HG02588 (cell line): ENCODE data around the gene DOCK9.

Source experiments
- ATAC-seq: cut with Tn5 transposase; IDR thresholded peaks from one replicate; pipeline ENCODE4 v1.9.1; 2021; ENCODE audit warnings: mild to moderate bottlenecking, moderate library complexity; ENCODE audit not compliant: unreplicated experiment

The DOCK9 gene

DNA sequence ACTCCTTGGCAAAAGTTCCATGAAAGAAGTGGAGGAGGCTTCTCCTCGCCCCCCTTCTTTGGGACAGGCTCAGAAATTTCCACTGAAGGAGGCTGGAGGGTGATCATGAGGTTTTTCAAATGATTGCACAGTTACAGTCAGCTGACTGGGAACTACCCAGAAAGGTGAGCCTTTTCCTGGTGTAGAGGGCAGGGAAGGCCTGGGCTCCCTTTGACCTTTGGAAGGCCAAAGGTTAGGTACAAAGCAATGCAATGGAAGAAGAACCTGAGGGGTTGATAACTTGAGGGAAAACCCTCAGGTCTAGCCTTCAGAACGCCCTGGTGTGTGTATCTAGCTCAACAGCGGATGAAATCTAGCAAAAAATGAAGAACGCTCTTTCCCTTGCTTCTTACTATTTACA is 175.3 kb downstream of the DOCK9 start:
- no peak for ATAC-seq

DNA sequence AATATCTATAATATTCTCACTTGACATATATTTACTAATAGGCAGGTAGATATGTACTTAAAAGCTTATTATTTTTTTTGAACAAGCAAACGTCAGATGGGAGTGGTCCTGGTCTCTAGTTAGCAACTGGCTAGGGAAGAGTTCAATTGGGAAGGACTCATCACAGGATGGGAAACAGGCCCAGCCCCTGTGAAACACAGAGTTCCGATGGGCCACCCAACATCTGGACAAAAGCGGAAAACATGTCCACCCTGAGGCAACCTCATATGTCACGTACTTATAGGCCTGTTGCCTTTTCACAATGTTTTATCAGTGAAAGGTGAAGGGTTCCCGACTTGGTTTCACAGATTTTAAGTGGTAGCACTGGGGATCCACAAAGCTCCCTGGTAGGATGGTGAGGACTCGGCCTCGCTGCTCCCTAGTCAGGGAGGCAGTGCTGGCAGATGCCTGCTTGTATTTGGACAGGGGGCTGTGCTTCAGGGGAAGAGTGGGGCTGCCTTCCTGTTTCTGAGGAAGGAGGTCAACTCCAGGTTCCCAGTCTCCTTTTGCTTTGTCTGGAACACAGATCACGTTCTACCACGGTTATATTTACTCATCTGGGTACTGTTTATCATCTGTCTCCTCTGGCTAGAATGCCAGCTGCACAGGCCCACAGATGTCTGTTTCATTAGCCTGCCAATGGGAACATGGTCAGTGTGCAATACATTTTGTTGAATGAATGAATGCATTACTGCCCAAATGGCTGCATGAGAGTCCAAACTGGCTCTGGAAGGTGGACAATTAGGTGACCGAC is 176.0 kb downstream of the DOCK9 start:
- ATAC-seq: no peak

DNA sequence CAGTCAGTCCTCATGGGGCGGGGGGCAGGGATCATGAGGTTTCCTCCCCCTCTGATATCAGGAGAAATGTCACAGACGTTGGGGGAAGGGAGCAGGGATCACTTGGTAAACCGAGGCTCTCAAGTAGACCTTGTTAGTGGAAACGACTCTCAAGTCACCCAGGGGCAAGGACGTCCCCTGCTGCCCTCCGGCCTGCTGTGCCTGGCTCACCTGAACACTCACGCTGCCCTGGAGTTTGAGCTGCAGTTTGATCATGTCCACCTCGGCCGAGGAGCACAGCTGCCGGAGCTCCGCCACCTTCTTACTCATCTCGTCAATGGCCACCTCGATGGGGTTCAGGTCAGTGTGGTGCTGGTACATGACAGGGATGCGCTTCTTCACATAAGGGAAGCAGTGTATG is 177.8 kb downstream of the DOCK9 start:
- ATAC-seq: no peak

DNA sequence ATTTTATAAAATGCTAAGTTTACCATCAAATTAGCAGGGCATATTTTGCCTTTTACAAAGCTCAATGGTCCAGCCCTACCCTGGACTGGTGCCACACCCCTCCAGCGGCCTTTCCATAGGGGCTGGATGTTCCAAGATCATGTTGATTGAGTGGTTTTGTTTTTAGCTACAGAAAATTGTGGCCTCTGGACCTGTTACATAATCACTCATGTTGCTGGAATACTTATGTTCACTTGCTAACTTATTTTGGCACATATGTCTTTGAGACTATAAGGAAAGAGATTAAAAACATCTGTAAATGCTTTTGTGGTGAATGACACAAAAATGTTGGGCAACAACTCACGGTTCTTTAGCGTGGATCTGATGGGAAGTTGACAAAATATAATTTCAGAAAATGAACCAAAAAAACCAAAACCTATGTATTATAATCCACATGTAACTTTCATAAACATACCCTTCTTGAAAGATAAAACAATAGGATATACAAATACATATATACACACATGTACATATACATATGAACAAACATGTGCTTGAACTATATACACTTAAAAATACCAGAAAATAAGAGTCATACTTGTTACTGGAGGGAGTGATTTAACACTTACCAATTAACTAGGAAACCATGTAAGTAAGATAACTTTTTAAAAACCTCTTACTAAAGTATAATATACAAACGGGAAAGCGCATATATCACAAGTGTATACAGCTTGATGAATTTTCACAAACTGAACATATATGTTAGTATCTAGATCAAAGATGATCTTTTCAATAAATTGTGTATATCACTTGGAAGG is 178.8 kb downstream of the DOCK9 start:
- no peak for ATAC-seq

DNA sequence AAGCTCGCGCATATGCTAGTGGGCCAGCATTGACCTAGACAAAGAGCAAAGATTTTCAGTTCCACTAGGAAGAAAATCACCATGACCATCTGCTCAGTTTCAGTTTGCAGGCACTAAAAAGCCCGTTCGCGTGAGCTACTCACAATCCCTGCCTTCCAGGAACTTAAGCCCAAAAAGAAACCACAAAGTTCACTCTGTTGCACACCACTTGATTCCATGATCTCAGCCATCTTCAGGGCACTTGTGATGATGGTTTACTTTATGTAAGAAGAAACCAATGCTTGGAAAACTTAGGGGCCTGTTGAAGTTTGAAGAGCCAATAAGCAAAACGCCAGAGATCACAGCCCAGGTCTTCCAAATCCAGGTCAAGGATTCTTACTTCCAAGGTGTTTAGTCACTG is 180.4 kb downstream of the DOCK9 start:
- ATAC-seq: no peak

DNA sequence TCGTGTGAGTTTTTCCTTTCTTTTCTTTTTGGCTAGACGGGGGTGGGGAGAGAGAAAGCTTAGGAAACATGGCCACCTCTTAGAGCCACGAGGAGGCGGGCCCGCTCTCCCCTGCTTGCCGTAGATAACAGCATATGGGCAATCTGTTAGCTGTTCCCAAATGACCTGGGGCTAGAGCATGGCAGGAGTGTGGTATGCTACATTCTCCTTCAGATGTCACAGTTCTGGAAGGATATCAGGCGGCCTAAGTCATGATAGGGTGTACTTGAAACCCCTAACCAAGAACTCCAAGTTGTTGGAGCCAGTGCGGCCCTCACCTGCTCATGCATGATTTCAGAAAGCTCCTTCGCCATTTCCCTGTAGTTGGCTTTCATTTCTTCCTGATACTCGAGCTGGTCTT is 181.1 kb downstream of the DOCK9 start:
- no peak for ATAC-seq

DNA sequence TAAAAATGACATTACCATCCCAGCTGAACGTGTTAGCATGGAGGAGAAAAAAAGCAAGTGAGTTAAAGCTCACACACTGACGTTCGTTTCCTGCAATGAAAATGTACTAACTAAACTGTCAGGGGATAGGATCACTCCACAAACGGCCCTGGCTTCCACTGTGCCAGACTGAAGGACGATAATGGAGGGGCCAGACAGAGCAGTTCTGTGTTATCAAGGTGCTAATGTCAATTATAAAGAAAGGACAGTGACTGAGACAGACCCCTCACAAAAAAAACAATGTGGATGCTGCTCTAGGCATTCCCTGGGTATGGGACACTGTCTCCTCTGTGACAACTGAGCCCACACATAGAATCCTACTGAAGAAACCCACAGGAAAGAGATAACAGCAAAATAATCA is 181.7 kb downstream of the DOCK9 start:
- no peak for ATAC-seq

DNA sequence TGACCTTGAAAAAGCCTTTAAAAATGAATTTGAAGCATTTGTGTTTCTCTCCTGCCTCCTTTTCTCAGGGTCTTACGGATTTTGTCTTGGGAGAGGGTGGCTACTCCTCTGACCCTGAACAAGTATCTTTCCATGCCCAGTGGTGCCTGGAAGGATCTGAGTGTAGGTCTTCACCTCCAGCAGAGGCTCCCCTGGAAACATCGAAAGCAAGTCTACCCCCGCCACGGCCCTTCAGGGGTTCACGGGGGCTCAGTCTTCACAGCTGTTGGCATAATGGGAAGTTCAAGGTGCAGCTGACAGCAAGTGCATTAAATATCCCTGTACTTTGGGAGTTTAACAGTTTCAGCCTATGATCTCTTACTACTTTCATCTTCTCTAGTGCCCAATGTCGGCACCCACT is 182.6 kb downstream of the DOCK9 start:
- ATAC-seq: no peak

DNA sequence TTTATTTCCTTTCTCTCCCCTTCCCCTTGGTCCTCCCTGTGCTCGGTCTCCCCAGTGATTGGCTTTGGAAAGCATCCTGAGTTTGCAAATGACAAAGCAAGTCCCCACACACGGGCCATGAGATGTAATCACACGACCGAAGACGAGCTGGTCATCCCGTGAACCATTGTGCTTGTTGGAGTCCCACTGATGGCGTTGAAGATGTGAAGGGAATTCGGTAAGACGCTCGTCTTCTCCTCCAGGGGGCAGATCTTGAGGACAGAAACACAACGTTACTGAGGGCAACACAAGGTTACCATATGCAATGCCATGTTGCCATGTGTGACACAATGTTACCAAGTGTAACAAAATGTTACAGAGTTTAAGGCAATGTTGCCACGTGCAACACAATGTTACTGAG is 183.4 kb downstream of the DOCK9 start:
- no peak for ATAC-seq

DNA sequence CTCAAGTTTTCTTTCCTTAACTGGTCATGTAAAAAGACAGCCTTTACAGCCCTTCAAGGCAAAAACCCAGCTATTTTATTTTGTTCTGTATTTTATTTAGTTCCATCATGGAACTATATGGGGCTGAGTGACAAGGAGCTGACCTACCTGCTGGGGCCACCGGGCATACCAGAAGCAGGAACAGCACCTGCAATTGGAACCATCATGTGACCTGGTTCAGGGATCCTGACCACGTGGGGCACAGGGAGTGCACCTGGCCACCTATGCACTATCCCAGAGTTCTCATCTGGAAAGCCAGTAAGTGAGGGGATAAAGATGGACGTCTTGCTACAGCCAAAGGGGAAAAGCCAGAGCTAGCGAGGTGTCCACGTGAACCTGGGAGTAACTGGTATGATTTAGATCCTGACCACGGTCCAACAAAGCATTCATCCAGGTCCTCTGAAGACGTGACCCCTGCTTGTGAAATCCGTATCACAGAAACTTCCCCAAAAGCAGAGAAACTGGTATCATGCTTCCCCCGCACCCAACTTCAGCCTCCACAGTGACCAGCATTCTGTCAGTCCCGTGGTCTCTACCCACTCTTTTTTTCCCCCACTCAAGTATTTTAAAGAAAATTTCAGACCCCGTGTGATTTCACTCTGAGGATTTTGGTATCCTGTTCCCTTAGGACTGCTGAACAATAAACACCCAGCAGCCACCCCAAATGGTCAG is 184.9 kb downstream of the DOCK9 start:
- no peak for ATAC-seq

DNA sequence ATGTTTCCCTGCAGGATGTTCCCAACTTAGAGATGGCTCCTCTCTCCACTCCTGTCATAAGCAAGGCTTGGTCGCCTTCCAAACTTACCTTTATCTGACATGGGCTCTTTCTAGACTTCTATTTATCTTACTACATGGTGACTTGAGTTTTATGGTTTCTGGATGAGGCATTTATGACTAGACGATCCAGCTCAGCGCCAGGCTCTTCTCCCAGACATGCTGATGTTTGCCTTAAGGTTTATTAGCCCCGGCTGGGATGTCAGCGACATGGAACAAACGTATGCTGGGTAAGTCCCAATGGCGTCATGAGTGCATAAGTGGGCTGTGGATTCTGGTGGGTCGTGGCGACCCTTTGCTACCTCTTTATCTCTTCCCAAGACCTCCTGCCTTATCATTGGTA is 185.5 kb downstream of the DOCK9 start:
- ATAC-seq: no peak

DNA sequence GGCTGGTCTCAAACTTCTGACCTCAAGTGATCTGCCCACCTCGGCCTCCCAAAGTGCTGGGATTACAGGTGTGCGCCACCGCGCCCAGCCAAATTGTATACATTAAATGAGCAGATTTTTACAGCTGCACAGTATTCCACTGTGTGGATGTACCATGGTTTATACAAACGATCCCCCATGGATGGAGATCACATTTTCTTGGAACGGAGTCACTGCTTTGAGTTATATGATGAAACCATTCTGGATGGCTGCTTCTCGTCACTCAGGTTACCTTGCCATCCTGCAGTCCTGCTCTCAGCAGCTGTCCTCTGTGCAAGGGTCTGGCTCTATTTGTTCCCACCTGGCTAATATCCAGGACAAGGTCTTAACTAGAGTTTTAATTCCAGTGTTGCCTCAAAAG is 186.3 kb downstream of the DOCK9 start:
- ATAC-seq: no peak

DNA sequence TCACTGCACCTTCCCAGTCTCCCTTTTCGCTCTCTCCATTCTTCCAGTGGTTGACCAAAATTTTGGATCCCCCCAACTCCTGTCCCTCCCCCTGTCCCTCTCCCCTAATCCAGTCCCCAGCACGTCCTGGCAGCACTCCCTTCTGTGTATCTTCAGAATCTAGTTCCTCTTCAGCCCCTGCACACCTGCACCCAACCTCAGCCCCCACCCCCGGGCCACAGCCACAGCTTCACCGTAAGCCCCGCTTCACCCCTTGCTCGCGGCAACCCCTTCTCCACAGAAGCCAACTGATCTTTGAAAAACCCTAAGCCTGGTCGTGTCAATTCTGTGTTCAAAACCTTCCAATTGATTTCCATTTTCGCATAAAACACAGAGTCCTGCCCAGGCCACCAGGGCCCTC is 189.9 kb downstream of the DOCK9 start:
- no peak for ATAC-seq

DNA sequence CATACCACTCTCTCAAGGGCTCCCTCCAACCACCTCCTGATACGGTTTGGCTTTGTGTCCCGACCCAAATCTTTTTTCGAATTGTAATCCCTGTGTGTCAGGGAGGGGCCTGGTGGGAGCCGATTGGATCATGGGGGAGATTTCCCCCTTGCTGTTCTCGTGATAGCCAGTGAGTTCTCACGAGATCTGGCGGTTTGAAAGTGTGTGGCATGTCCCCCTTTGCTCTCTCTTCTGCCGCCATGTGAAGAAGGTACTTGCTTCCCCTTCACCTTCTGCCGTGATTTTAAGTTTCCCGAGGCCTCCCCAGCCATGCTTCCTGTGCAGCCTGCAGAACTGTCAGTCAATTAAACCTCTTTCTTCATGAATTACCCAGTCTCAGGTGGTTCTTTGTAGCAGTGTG is 190.7 kb downstream of the DOCK9 start:
- no peak for ATAC-seq

DNA sequence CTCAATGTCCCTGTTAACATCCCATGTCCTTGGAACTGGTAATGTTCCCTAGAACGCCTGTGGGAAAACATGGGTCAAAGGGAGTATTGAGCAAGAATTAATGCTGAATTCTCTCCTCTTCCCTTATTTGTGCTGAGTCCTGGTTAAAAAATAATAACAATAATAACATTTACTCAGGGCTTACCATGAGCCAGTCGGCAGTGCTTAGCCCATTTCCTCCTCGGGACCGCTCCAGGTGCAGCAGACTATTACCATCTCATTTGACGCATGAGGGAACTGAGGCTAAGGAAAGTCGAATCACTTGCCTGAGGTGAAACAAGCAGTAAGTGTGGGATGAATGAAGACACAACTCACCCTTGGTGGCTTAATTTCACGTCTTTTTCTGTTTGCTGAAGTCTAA is 191.8 kb downstream of the DOCK9 start:
- no peak for ATAC-seq

DNA sequence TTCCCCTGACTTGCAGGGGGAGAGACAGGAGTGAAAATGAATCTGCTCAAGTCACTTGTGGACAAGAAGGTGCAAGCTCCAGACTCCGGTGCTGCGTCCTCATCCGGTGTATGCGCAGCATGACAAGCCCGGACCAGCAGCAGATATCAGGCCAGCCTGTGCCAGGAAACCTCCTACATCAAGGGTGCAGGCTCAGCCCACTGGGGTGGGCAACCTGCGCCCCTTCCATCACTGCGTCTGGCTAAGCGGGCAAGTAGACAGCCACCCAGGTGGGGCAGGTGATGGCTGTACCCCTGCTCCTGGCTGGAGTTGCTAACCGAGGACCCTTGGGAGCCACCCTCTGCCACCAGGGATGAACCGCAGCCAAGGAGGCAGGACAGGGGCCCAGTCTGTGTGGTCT is 192.5 kb downstream of the DOCK9 start:
- no peak for ATAC-seq

DNA sequence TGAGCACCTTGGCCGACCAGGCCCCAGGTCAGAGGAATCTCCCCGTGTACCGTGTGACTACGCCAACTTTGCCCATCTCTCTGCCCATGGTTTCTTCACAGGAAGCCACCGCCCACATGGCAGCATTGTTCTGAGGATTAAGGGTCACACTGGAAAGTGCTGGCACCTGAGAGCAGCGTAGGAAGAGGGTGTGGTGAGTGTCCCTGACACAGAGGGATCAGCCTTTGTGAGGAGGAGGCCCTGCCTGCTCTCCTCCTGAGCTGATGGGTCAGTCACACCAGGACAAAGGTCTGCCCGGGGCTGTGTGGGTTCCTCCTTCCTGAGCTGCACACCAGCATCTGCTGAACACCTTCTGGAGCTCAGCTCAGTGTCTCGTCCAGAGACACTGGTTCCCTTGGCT is 193.2 kb downstream of the DOCK9 start:
- no peak for ATAC-seq

DNA sequence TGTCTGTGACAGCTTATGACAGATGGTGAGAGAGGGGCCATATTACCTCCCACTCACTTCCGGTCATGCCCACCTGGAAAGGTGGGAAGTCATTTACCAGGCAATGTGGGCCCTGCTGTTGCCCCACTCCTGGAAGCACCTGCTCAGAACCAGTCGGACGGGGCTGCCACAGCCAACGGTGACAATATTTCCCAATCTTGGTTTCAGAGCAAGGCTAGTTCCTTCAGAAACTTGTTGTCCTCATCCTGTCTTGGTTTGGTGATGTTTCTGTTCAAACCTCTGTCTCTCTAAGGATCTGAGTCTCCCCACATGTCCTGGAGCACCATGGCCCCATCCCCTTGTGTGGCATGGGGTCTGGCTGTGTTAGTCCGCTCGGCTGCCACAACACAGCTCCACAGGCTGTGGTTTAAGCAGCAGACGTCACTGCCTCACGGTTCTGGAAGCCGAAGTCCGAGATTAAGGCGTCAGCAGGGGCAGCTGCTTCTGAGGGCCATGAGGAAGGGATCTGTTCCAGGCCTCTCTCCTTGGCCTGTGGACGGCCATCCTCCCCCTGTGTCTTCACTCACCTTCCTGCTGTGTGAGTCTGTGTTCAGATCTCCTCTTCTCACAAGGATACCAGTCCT is 193.9 kb downstream of the DOCK9 start:
- ATAC-seq: no peak

DNA sequence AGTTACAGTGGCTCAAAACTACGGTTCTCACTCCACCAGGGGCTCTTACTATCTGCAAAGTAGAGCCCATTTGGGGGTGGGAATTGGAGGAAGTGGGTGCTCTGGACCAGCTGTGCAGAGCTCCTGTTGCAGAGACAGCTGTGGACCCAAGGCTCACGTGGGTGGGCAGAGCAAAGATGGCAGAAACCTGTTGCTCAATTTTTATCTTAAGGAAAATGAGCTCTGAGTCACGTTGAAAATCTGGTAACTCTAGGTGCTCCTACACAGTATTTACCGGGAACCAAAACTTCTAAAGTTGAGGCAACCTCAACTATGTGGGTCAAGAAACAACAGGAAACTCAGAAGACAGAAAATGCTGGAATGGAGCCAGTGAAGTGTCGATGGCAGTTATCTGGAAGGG is 195.2 kb downstream of the DOCK9 start:
- ATAC-seq: no peak

DNA sequence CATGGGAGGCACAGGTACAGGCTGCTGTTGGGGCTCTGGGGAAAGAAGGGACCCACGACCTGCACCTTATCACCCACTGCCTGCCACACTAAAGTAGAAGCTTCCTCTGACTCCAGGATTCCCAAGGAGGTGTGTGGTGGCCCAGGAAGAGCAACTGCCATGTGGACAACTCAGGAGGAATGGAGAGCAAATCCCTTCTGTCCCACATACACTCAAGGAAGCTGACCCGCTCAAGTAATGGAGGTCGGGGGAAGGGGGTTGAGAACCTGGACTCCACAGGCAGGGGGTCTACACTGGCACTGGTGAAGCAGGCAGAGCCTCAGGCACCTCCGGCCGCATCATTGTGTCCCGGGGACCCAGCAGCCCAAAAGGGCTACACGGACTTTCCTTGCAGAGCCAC is 196.0 kb downstream of the DOCK9 start:
- no peak for ATAC-seq

DNA sequence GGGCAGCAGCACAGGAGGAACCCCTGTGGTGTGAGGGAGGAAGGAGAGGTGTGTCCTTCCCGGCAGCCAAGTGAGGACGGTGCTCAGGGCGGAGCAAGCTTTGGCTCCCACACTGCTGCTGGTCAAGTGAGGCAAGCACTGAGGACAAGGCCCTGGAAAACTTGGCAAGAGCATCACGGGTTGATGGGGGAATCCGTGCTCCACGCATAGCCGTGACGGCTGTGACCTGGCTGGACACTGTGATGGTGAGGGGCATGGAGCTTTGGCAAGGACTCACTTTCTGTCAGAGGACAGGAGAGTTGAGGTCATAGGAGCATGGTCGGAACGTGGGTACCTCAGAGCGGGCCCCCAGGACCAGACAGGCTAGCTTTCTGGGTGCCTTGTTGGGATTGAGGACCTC is 196.4 kb downstream of the DOCK9 start:
- no peak for ATAC-seq
